Stimulated activated CD8-positive, alpha-beta memory T cell treated with anti-CD3 and anti-CD28 coated beads, Interleukin-7, amount 100 ng/mL, for 24 hours (primary cell): ENCODE measurements around the gene CLPX.
"Not testable (repeated sequence)": the region's sequence is repeated elsewhere in the genome, so short reads cannot be mapped to it uniquely, and the experiment has no call there.

ENCODE experiments used
- DNase-seq: peaks from one replicate; pipeline ENCODE4 v3.0.0-alpha.2; 2020; ENCODE audit warnings: low read depth

Gene CLPX

DNA sequence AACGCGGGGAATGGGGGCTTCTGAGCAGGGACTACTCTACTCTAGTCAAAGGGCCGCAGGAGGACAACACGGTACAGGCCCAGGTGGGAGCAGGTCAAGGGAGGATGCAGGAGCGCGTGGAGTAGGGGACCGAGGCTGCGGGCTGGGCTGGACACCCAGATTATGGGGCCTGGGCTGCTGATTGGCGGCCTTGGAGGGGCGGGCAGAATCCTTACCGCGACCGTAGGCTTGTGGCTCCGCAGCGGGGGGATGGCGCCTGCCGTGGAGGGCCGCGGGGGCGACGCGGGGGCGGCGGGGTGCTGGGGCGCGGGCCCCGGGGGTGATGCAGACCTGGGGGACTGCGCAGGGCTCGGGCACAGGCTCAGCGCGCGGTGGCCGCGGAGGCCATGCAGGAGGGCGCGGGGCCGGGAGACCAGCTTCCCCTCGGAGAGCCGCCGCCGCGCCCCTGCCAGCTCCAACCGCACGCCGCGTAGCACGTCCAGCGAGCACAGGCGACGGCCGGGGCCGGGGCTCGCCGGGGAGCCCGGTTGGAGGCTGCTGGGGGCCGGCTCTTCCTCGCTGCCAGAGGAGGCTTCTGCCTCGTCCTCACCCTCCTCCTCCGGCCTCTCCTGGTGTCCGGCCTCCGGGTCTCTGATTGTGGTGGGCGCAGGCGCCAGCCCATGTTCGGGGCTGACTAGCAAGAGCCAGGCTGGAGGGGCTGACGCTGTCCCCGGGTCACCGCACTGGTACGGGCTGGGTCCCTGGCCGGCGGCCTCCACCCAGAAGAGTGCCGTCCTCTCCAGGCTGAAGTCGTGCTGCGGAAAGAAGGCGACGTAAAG, 83.0 kb downstream of the CLPX start:
- DNase-seq = no peak

DNA sequence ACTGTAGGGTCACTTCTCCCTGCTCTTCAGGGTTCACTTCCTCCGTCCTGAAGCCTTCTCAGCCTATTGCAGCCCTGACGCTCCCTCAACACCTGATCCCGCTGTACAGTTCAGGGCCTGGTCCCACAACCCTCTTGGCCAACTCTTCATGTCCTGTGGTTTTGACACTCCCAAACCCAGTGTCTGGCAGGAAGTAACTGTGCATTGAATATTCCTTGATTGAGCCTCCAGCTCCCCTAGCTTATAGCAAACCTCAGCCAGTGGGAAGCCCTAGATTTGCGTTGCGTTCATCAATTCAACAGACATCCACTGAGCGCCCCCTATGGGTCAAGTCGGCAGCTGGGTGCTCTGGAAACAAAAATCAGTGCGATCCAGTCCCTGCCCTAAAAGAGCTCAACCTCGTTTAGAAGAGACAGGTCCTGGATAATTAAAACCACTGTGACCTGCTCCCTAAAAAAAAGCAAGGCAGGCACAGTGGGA, 83.7 kb downstream of the CLPX start:
- peak; percentile 24 for DNase-seq

DNA sequence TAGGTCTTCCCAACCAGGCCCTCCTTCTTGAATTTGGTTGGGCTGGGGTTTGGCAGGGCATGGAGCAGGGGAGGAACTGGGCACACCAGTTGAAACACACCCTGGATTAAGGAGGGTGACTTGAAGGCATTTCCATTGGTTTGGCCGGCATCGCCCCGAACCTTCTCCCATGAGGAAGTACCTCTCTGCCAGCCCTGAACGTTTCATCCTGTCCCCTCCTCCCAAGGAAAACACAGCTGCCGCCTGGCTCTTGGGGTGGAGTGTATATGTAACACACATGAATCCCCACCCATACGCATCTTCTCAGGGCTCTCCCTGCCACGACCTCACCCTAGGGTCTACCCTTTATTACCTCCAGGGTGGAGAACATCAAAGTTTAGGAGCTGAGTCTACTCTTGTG, 84.7 kb downstream of the CLPX start:
- DNase-seq = no peak

DNA sequence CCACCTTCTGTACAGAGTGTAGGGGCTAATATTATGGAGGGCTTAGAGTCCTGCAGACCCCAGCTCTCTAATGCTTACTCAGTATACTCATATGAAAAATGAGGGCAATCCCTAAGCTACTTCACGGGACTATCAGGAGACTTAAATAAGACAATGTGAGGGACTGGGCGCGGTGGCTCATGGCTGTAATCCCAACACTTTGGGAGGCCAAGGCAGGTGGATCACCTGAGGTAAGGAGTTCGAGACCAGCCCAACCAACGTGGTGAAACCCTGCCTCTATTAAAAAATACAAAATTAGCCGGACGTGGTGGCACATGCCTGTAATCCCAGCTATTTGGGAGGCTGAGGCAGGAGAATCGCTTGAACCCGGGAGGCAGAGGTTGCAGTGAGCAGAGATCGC, 85.3 kb downstream of the CLPX start:
- not testable (repeated sequence) for DNase-seq

DNA sequence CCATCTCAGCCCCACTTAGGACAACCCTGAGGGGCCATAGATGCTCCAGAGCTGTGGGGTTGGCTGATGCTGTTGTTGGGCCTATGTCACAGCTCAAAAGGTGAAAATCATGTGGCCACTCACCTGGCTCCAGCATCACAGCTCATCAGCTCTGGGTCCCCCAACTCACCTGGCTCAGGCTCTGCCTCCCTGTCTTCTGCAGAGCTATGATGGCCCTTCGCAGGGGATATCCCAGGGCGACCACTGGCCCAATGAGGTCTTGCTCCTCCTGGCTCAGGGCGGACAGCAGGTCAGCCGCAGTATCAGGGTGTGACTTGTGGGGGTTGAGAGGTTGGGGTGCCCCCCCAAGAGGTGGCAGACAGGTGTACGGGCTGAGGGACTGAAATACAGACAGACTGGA, 85.8 kb downstream of the CLPX start:
- no peak for DNase-seq
